ENCODE data around the gene IL20RB. TPM values are rescaled to one million over a fixed set of nuclear protein-coding genes. Genes with fewer than 3 reads are reported as not detected.
"Not testable (repeated sequence)": the region's sequence is repeated elsewhere in the genome, so short reads cannot be mapped to it uniquely, and the experiment has no call there.

The IL20RB gene
- total RNA-seq, 4 donors from 2014 or later: 0.27 to 1.8 (median 1.7) TPM; not detected in 1

- no peak for DNase-seq
- no peaks in the 10 kb centered on the region for H3K36me3 ChIP-seq
- 75 to 100% methylated on average over 2 to 3 of the region's 3 CpGs for WGBS, 2 donors (ENCODE audit: low coverage in 1 of 2)
- H3K9me3 ChIP-seq: no peaks in the 10 kb centered on the region
- peaks cover 4 to 13% (median 8%) of the 10 kb centered on the region in 4 donors for H3K4me1 ChIP-seq
- no peak overlapping the region for H3K27ac ChIP-seq
- intact Hi-C loops (cut with DNase I; ENCODE audit: low total_unique reads) (loop anchor here (5.0 kb wide), 2 partner anchors 260 to 620 kb away; partner anchors contain the start of gene STAG1), in situ Hi-C loops (cut with MboI; ENCODE audit: low pct_ligation_motif_present in 1 of 4, low pct_unique_long_range_greater_than_20kb in 1 of 4, low sequenced_read_pairs in 3 of 4) (loop anchor here (5.0 to 25.0 kb wide), 8 partner anchors 245 to 937 kb away; partner anchors contain the start of gene STAG1 (in 2 of the 4))
- no peak overlapping the region for H3K4me3 ChIP-seq
- no peak for TF ChIP-seq POLR2A (IDR thresholded peaks at IDR 0.05)
- no peaks in the 10 kb centered on the region for H3K27me3 ChIP-seq
Observed at GRCh38 chr3:137012097-137012501, 54.3 kb downstream of the IL20RB start.

DNA sequence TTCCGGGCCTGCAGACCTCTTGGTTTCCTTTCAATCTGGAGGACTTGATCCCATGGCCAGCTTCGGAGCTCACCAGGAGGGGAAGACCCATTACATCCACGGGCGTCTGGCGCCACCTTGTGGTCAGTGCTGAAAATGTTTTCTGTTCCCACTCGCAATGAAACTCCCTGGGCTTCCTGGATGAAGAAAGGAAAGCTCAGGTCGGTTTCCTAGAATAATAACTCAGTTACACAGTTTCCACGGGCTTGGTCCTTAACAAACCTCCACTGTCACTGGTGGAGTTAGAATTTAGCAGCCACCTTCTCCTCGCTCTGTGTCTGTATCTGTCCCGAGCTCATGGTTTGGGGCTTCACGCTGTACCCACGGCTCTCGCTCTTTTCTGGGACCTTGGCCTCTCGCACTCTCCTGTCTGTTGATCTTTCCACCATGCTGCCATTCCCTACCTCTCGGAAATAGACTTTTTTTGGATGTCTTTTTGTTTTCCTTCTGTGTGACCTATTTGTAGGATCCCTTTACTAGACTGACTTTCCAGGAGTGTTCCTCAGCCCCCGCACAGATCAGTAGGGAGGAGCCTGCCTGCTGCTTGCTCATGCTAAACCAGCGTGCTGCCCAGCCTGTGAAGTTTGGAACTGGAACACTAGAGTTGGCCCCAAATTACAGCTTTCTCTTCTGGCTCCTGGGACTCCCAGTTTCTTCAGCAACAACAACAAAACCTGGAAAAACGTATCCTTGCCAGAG lies 56.3 kb downstream of the IL20RB start:
- in situ Hi-C loops (cut with MboI; ENCODE audit: low pct_ligation_motif_present in 1 of 4, low pct_unique_long_range_greater_than_20kb in 1 of 4, low sequenced_read_pairs in 3 of 4): loop anchor here (5.0 to 25.0 kb wide), 8 partner anchors 247 to 939 kb away; partner anchors contain the start of gene STAG1 (in 2 of the 4)

GRCh38 chr3:137017316-137017715 lies 59.5 kb downstream of the IL20RB start:
- WGBS, 2 donors (ENCODE audit: low coverage in 1 of 2): 82 to 100% methylated on average over 1 of the region's 1 CpG
- peaks cover 4 to 13% (median 8%) of the 10 kb centered on the region in 4 donors for H3K4me1 ChIP-seq
- intact Hi-C loops (cut with DNase I; ENCODE audit: low total_unique reads); DNase-seq; H3K27ac ChIP-seq; H3K9me3 ChIP-seq; H3K36me3 ChIP-seq; H3K27me3 ChIP-seq; H3K4me3 ChIP-seq: not testable (repeated sequence)
- in situ Hi-C loops (cut with MboI; ENCODE audit: low pct_ligation_motif_present in 1 of 4, low pct_unique_long_range_greater_than_20kb in 1 of 4, low sequenced_read_pairs in 3 of 4): loop anchor here (10.0 to 25.0 kb wide), 6 partner anchors 263 to 943 kb away; partner anchors contain the start of gene STAG1 (in 2 of the 4)

More for the DNA sequence above, 56.3 kb downstream of the IL20RB start:
- Histone ChIP-seq H3K27ac (peak overlapping the region; percentile 61 to 81 (median 70)), H3K36me3 (no peaks in the 10 kb centered on the region), H3K27me3 (no peaks in the 10 kb centered on the region), H3K9me3 (no peaks in the 10 kb centered on the region), H3K4me3 (peak overlapping the region in 3 of 4 donors; percentile 39 to 68 (median 44)), H3K4me1 (peaks cover 4 to 13% (median 8%) of the 10 kb centered on the region in 4 donors)
- 13 to 32% methylated on average over 5 to 18 of the region's 18 CpGs for WGBS, 2 donors (ENCODE audit: low coverage in 1 of 2)
- TF ChIP-seq CTCF (IDR thresholded peaks at IDR 0.05): peak; percentile 86 to 98 (median 88)
- peak in 1 of 3 donors; percentile 32 for TF ChIP-seq POLR2AphosphoS5 (IDR thresholded peaks at IDR 0.05)
- no peak for TF ChIP-seq EP300 (IDR thresholded peaks at IDR 0.05; ENCODE audit: low read depth)
- TF ChIP-seq POLR2A (IDR thresholded peaks at IDR 0.05): no peak
- intact Hi-C loops (cut with DNase I; ENCODE audit: low total_unique reads): loop anchor here (5.0 kb wide), 2 partner anchors 262 to 622 kb away; partner anchors contain the start of gene STAG1
- peak; percentile 94 for DNase-seq

DNA sequence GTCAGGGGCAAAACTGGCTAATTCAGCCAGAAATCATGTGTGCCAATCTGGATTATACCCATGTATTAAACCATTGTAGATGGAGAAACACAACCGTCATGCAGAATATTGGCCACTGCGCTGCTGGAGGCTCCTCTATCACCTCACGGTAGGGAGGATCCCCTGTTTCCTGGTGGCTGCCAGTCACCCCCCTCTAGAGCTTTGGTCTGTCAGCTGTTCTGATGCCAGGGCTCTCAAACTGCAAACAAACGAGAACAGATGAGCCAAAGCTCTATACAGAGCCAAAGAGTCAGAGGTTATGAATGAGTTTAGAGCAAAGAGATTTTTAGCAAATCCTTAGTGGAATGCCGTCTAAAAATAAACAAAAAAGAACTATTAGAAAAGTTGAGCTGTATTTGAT lies 62.5 kb downstream of the IL20RB start:
- H3K36me3 ChIP-seq: no peaks in the 10 kb centered on the region
- TF ChIP-seq POLR2A (IDR thresholded peaks at IDR 0.05) (no peak), POLR2AphosphoS5 (IDR thresholded peaks at IDR 0.05) (no peak), EP300 (IDR thresholded peaks at IDR 0.05; ENCODE audit: low read depth) (no peak)
- DNase-seq: no peak
- H3K4me3 ChIP-seq: no peak overlapping the region
- no peaks in the 10 kb centered on the region for H3K4me1 ChIP-seq
- in situ Hi-C loops (cut with MboI; ENCODE audit: low pct_ligation_motif_present in 1 of 4, low pct_unique_long_range_greater_than_20kb in 1 of 4, low sequenced_read_pairs in 3 of 4) (loop anchor here (5.0 to 25.0 kb wide), 4 partner anchors 483 to 948 kb away; no protein-coding TSS in a partner anchor), intact Hi-C loops (cut with DNase I; ENCODE audit: low total_unique reads) (no loop called here)
- no peak overlapping the region for H3K27ac ChIP-seq
- H3K27me3 ChIP-seq: no peaks in the 10 kb centered on the region
- no peaks in the 10 kb centered on the region for H3K9me3 ChIP-seq
- WGBS, 2 donors (ENCODE audit: low coverage in 1 of 2): 63 to 70% methylated on average over 4 to 5 of the region's 5 CpGs

GRCh38 chr3:137020888-137021287 lies 63.1 kb downstream of the IL20RB start:
- intact Hi-C loops (cut with DNase I; ENCODE audit: low total_unique reads) (no loop called here), in situ Hi-C loops (cut with MboI; ENCODE audit: low pct_ligation_motif_present in 1 of 4, low pct_unique_long_range_greater_than_20kb in 1 of 4, low sequenced_read_pairs in 3 of 4) (loop anchor here (5.0 to 25.0 kb wide), 4 partner anchors 484 to 949 kb away; no protein-coding TSS in a partner anchor)
- no peak overlapping the region for H3K27ac ChIP-seq
- no peak for DNase-seq
- H3K36me3 ChIP-seq: no peaks in the 10 kb centered on the region
- no peak for TF ChIP-seq EP300 (IDR thresholded peaks at IDR 0.05; ENCODE audit: low read depth)
- no peak for TF ChIP-seq POLR2A (IDR thresholded peaks at IDR 0.05)
- no peak for TF ChIP-seq CTCF (IDR thresholded peaks at IDR 0.05)
- no peak for TF ChIP-seq POLR2AphosphoS5 (IDR thresholded peaks at IDR 0.05)
- no peaks in the 10 kb centered on the region for H3K9me3 ChIP-seq
- no peaks in the 10 kb centered on the region for H3K4me1 ChIP-seq
- WGBS, 2 donors (ENCODE audit: low coverage in 1 of 2): 75 to 89% methylated on average over 2 of the region's 2 CpGs
- no peak overlapping the region for H3K4me3 ChIP-seq
- no peaks in the 10 kb centered on the region for H3K27me3 ChIP-seq

Data from transverse colon (tissue), 4 donors.